Neural cell (in vitro differentiated cells): ENCODE results near the gene WASF3.

Experiments
- CTCF ChIP-seq: fragments of 450-650 bp; IDR thresholded peaks from 2 replicates; pipeline ENCODE4 v1.5.1; 2014; ENCODE audit warnings: antibody characterized with exemption, mild to moderate bottlenecking, moderate library complexity; ENCODE audit not compliant: poor library complexity, severe bottlenecking
- EP300 ChIP-seq: fragments of 450-650 bp; conservative IDR thresholded peaks from 2 replicates; pipeline ENCODE4 v1.6.1; 2014; ENCODE audit warnings: antibody characterized with exemption, mild to moderate bottlenecking, moderate library complexity; ENCODE audit not compliant: poor library complexity, severe bottlenecking
- EZH2 ChIP-seq: fragments of 200-600, 300-800 bp; shearing (Covaris generic), sonication (generic); IDR thresholded peaks from 2 replicates; pipeline ENCODE4 v1.6.1; 2014; ENCODE audit warnings: antibody characterized with exemption, low read length, borderline replicate concordance, mild to moderate bottlenecking; ENCODE audit not compliant: insufficient read depth, poor library complexity, severe bottlenecking
- POLR2AphosphoS5 ChIP-seq: IDR thresholded peaks from 2 replicates; pipeline ENCODE4 v1.6.1; 2012

- TF ChIP-seq EP300, result no peak
- TF ChIP-seq CTCF, result no peak
- TF ChIP-seq EZH2, result no peak
- no peak for TF ChIP-seq POLR2AphosphoS5
These were observed 41.8 kb upstream of the WASF3 start for GRCh38 chr13:26515721-26516120.
